ENCODE measurements around the gene NCMAP. TPM values are rescaled to one million over a fixed set of nuclear protein-coding genes. Genes with fewer than 3 reads are reported as not detected.

Gene NCMAP
- total RNA-seq, 1 experiment from 2014 or later, result 0.33 TPM

DNA sequence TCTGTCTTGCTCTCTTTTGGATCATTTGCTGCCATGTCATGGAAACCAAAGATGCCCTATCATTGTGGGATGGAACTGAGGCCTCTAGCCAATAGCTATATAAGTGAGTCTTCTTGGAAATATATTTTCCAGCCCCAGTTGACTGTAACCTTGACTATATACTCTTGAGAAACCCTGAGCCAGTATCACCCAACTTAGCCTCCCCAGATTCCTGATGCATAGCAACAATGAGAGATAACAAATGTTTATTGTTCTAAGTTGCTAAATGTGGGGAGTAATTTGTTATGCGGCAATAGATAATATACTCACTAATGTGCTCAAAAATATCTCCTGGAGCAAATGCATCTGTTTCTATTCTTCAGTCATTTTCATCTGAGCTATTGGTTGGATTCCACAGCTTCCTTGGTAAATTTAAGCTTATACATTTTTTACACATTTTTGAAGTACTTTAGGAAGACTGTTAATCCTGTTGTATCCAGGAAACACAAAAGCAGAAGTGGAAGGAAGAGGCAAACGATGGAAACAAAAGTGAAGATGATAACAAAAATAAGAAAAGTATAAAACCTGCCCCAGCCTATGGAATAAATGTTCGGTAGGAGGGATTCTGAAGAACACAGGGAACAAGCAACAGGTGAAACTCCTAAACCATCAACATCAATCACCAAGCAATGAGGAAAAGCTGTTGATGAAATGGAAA, 80.9 kb downstream of the NCMAP start:
- Histone ChIP-seq H3K4me1 (ENCODE audit: control insufficient read depth, insufficient read depth, low read length) (peaks cover 4% of the 10 kb centered on the region), H3K4me3 (ENCODE audit: low read depth in 2 of 2, low read length in 2 of 2) (no peak overlapping the region), H3K9me3 (ENCODE audit: control insufficient read depth, insufficient read depth, low read depth, low read length) (no peaks in the 10 kb centered on the region), H3K27ac (ENCODE audit: low read length) (no peak overlapping the region), H3K36me3 (ENCODE audit: control insufficient read depth, insufficient read depth, low read length) (no peaks in the 10 kb centered on the region), H3K27me3 (ENCODE audit: control insufficient read depth, insufficient read depth, low read length) (no peaks in the 10 kb centered on the region)
- CTCF ChIA-PET, result interaction anchor here (0.6 to 1.2 kb wide), 3 partner anchors 14 to 96 kb away, joined by 3 to 6 read pairs (median 4); no protein-coding TSS in a partner anchor
- in situ Hi-C loops (cut with HindIII; ENCODE audit: low pct_unique_long_range_greater_than_20kb, low sequenced_read_pairs), result loop anchor here (10.0 kb wide), 1 partner anchor 242 kb away; no protein-coding TSS in a partner anchor
- POLR2A ChIA-PET, result no interaction called here
- intact Hi-C loops (cut with micrococcal nuclease; ENCODE audit: unreplicated experiment), result loop anchor here (5.0 to 10.0 kb wide), 3 partner anchors 40 to 222 kb away; partner anchors contain the start of genes NIPAL3 and STPG1
- TF ChIP-seq CTCF (IDR thresholded peaks at IDR 0.05) (no peak), REST (IDR thresholded peaks at IDR 0.05; ENCODE audit: insufficient read depth in 1 of 2, low read depth in 2 of 2, low read length in 1 of 2) (no peak), TCF7L2 (IDR thresholded peaks at IDR 0.05; ENCODE audit: low read depth, low read length) (no peak), SIN3A (IDR thresholded peaks at IDR 0.05; ENCODE audit: borderline replicate concordance, insufficient read depth, low read depth, low read length) (no peak), POLR2AphosphoS5 (IDR thresholded peaks at IDR 0.05; ENCODE audit: low read depth, low read length) (no peak)
- BruUV-seq (replicated peaks), result no TSS peak
- ATAC-seq (no peak), DNase-seq (ENCODE audit: low read depth, low spot score) (no peak)

GRCh38 chr1:24639094-24639493, 83.2 kb downstream of the NCMAP start:
- H3K4me1 ChIP-seq (ENCODE audit: control insufficient read depth, insufficient read depth, low read length), result peaks cover 5% of the 10 kb centered on the region
- peaks cover 2% of the 10 kb centered on the region; the same call in 1 of the 2 replicates for H3K36me3 ChIP-seq (ENCODE audit: control insufficient read depth, insufficient read depth, low read length)
- DNase-seq (ENCODE audit: low read depth, low spot score), result no peak
- POLR2A ChIA-PET, result interaction anchor here (0.7 kb wide), 1 partner anchor 1330 kb away, joined by 10 read pairs; no protein-coding TSS in a partner anchor
- no peaks in the 10 kb centered on the region for H3K9me3 ChIP-seq (ENCODE audit: control insufficient read depth, insufficient read depth, low read depth, low read length)
- no peak overlapping the region for H3K4me3 ChIP-seq (ENCODE audit: low read depth in 2 of 2, low read length in 2 of 2)
- ATAC-seq, result no peak
- CTCF ChIA-PET, result interaction anchor here (0.6 to 1.5 kb wide), 3 partner anchors 64 to 112 kb away, joined by 3 to 4 read pairs (median 4); no protein-coding TSS in a partner anchor
- no peak overlapping the region for H3K27ac ChIP-seq (ENCODE audit: low read length)
- H3K27me3 ChIP-seq (ENCODE audit: control insufficient read depth, insufficient read depth, low read length), result no peaks in the 10 kb centered on the region
- in situ Hi-C loops (cut with HindIII; ENCODE audit: low pct_unique_long_range_greater_than_20kb, low sequenced_read_pairs) (loop anchor here (10.0 kb wide), 1 partner anchor 244 kb away; no protein-coding TSS in a partner anchor), intact Hi-C loops (cut with micrococcal nuclease; ENCODE audit: unreplicated experiment) (loop anchor here (5.0 to 10.0 kb wide), 3 partner anchors 42 to 224 kb away; partner anchors contain the start of genes NIPAL3 and STPG1)
- BruUV-seq (replicated peaks), result no TSS peak
- TF ChIP-seq REST (IDR thresholded peaks at IDR 0.05; ENCODE audit: insufficient read depth in 1 of 2, low read depth in 2 of 2, low read length in 1 of 2) (no peak), CTCF (IDR thresholded peaks at IDR 0.05) (no peak), TCF7L2 (IDR thresholded peaks at IDR 0.05; ENCODE audit: low read depth, low read length) (no peak), POLR2AphosphoS5 (IDR thresholded peaks at IDR 0.05; ENCODE audit: low read depth, low read length) (no peak), SIN3A (IDR thresholded peaks at IDR 0.05; ENCODE audit: borderline replicate concordance, insufficient read depth, low read depth, low read length) (no peak)

All from Panc1 (cell line).